ENCODE measurements around the gene RNF141.

The RNF141 gene

GRCh38 chr11:10522276-10522675 is 18.7 kb downstream of the RNF141 start:
- no peak for DNase-seq

- no peak for DNase-seq
Measured at GRCh38 chr11:10520562-10520961, 20.4 kb downstream of the RNF141 start.

- DNase-seq: no peak
Measured at GRCh38 chr11:10519630-10520029, 21.4 kb downstream of the RNF141 start.

GRCh38 chr11:10518891-10519290 is 22.1 kb downstream of the RNF141 start:
- DNase-seq: no peak

GRCh38 chr11:10518123-10518522 is 22.9 kb downstream of the RNF141 start:
- no peak for DNase-seq

- no peak for DNase-seq
Measured at GRCh38 chr11:10515418-10515817, 25.6 kb downstream of the RNF141 start.

- DNase-seq: no peak
Measured at GRCh38 chr11:10514709-10515108, 26.3 kb downstream of the RNF141 start.

GRCh38 chr11:10514202-10514601 is 26.8 kb downstream of the RNF141 start:
- DNase-seq: no peak

- no peak for DNase-seq
Measured at GRCh38 chr11:10511181-10511621, 29.8 kb downstream of the RNF141 start.

- no peak for DNase-seq
Measured at GRCh38 chr11:10506008-10506370, 35.0 kb downstream of the RNF141 start.

GRCh38 chr11:10505278-10506007 is 35.5 kb downstream of the RNF141 start:
- no peak for DNase-seq

- no peak for DNase-seq
Measured at GRCh38 chr11:10504490-10504889, 36.5 kb downstream of the RNF141 start.

GRCh38 chr11:10503777-10504480 is 37.1 kb downstream of the RNF141 start:
- no peak for DNase-seq

- DNase-seq: no peak
Measured at GRCh38 chr11:10503221-10503620, 37.8 kb downstream of the RNF141 start.

- DNase-seq: no peak
Measured at GRCh38 chr11:10502770-10503169, 38.2 kb downstream of the RNF141 start.

- DNase-seq: no peak
Measured at GRCh38 chr11:10502065-10502680, 38.8 kb downstream of the RNF141 start.

- DNase-seq: no peak
Measured at GRCh38 chr11:10500757-10501684, 40.0 kb downstream of the RNF141 start.

- no peak for DNase-seq
Measured at GRCh38 chr11:10499874-10500601, 40.9 kb downstream of the RNF141 start.

GRCh38 chr11:10499452-10499851 is 41.5 kb downstream of the RNF141 start:
- DNase-seq: no peak

- DNase-seq: no peak
Measured at GRCh38 chr11:10498426-10499250, 42.3 kb downstream of the RNF141 start.

- no peak for DNase-seq
Measured at GRCh38 chr11:10498022-10498400, 43.0 kb downstream of the RNF141 start.

All from activated gamma-delta T cell treated with Interleukin-2 at 50 U/mL for 16 hours (primary cell).